Natural killer cell (primary cell): ENCODE results near the gene CYP4V2. TPM values are rescaled to one million over a fixed set of nuclear protein-coding genes. Genes with fewer than 3 reads are reported as not detected.

ENCODE experiments used
- ATAC-seq, 3 donors: fragments of 150-1000 bp in 2 of 3; fragments of 200-7000 bp in 1 of 3; cut with Tn5 transposase; 1 replicate in 1 of 3; 2 replicates in 2 of 3; pipeline ENCODE4 v1.10.0; 2021; ENCODE audit warnings: mild to moderate bottlenecking in 2 of 3, moderate library complexity in 2 of 3
- DNase-seq, 2 donors: peaks; one replicate each; pipeline versions ENCODE4 v3.0.0 to v3.0.0-alpha.2; 2013 to 2021; ENCODE audit warnings: mixed read lengths in 1 of 2
- H3K27ac ChIP-seq: one replicate; pipeline ENCODE4 v1.5.1; 2013; ENCODE audit warnings: mild to moderate bottlenecking, low read length
- H3K27me3 ChIP-seq: one replicate; pipeline ENCODE4 v1.6.1; 2013; ENCODE audit warnings: low read length; ENCODE audit not compliant: control insufficient read depth, insufficient read depth
- H3K36me3 ChIP-seq: one replicate; pipeline ENCODE4 v1.6.1; 2013; ENCODE audit warnings: low read length; ENCODE audit not compliant: control insufficient read depth, insufficient read depth
- H3K4me1 ChIP-seq: one replicate; pipeline ENCODE4 v1.6.1; 2013; ENCODE audit warnings: low read length; ENCODE audit not compliant: control insufficient read depth, insufficient read depth
- H3K4me3 ChIP-seq: one replicate; pipeline ENCODE4 v1.5.1; 2013; ENCODE audit warnings: low read length
- H3K9me3 ChIP-seq: one replicate; pipeline ENCODE4 v1.6.1; 2013; ENCODE audit warnings: low read length; ENCODE audit not compliant: control insufficient read depth, insufficient read depth
- H3K27ac Mint-ChIP-seq, 2 donors: one replicate each; pipeline ENCODE4 v1.8.0; 2022; ENCODE audit warnings: mild to moderate bottlenecking in 2 of 2, mixed read lengths in 2 of 2, moderate library complexity in 1 of 2
- H3K27me3 Mint-ChIP-seq, 2 donors: one replicate each; pipeline ENCODE4 v1.8.0; 2022; ENCODE audit warnings: low read depth in 2 of 2, mixed read lengths in 2 of 2
- H3K36me3 Mint-ChIP-seq: one replicate; pipeline ENCODE4 v1.8.0; 2022; ENCODE audit warnings: mixed read lengths
- H3K4me1 Mint-ChIP-seq, 2 donors: one replicate each; pipeline ENCODE4 v1.8.0; 2022; ENCODE audit warnings: mixed read lengths in 2 of 2
- H3K4me3 Mint-ChIP-seq: one replicate; pipeline ENCODE4 v1.8.0; 2022; ENCODE audit warnings: mild to moderate bottlenecking, moderate library complexity, mixed read lengths
- H3K9me3 Mint-ChIP-seq, 2 donors: one replicate each; pipeline ENCODE4 v1.8.0; 2022; ENCODE audit warnings: mixed read lengths in 2 of 2
- WGBS: methylation state at CpG from one replicate; pipeline ENCODE4 v1.1.7; 2013; ENCODE audit warnings: missing lambda C conversion rate; ENCODE audit not compliant: insufficient coverage; 5-methylcytosine and 5-hydroxymethylcytosine counted together
- intact Hi-C: fragments of 100-400 bp; cut with micrococcal nuclease; formaldehyde crosslinking; loops from one replicate; pipeline ENCODE4 v1.14.2; 2022
- total RNA-seq, 4 donors: library from RNA; stranded (reverse); fragments of 120-200 nt in 1 of 4; gene quantifications; one replicate each; pipeline versions ENCODE4 v1.2.3 to v1.2.4, GENCODE V29; 2013 to 2022
- TF ChIP-seq, protein P1 (sequence below): fragments of 200-600 bp; IDR thresholded peaks from one replicate; pipeline ENCODE4 v1.8.0; 2022; ENCODE audit warnings: antibody characterized with exemption

Gene CYP4V2
- total RNA-seq, 3 donors from 2014 or later (not counting 1 experiment from before 2014, with no cell fraction given) = 27.9 to 32.5 (median 31.7) TPM

DNA sequence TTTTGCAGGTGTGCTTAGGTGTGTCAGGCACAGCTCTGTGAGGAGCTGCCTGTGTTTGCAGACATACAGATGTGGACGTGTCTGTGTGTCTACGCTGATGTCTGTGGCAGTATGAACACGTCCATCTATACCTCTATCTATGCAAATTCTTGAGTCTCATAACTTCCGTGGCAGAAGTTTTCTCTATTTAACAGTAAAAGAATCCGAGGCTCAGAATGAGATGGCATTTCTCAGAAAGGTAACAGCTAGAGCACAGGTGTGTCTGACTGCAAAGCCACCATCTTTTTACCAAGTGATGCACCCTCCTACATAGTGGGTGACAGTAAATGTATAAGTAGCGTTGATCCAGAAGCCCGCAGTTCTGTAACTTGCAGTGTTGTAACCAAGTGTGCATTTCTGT is 39.9 kb upstream of the CYP4V2 start:
- H3K4me3 Mint-ChIP-seq = no peak overlapping the region
- H3K36me3 Mint-ChIP-seq = no peaks in the 10 kb centered on the region
- no peak for ATAC-seq
- no peaks in the 10 kb centered on the region for H3K9me3 Mint-ChIP-seq
- 81% methylated on average over 7 of the region's 7 CpGs for WGBS
- TF ChIP-seq, protein P1, sequence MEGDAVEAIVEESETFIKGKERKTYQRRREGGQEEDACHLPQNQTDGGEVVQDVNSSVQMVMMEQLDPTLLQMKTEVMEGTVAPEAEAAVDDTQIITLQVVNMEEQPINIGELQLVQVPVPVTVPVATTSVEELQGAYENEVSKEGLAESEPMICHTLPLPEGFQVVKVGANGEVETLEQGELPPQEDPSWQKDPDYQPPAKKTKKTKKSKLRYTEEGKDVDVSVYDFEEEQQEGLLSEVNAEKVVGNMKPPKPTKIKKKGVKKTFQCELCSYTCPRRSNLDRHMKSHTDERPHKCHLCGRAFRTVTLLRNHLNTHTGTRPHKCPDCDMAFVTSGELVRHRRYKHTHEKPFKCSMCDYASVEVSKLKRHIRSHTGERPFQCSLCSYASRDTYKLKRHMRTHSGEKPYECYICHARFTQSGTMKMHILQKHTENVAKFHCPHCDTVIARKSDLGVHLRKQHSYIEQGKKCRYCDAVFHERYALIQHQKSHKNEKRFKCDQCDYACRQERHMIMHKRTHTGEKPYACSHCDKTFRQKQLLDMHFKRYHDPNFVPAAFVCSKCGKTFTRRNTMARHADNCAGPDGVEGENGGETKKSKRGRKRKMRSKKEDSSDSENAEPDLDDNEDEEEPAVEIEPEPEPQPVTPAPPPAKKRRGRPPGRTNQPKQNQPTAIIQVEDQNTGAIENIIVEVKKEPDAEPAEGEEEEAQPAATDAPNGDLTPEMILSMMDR = no peak
- no peaks in the 10 kb centered on the region for H3K9me3 ChIP-seq
- H3K27me3 ChIP-seq = no peaks in the 10 kb centered on the region
- no peaks in the 10 kb centered on the region for H3K4me1 Mint-ChIP-seq
- intact Hi-C loops = no loop called here
- no peak overlapping the region for H3K4me3 ChIP-seq
- no peaks in the 10 kb centered on the region for H3K36me3 ChIP-seq
- H3K27ac ChIP-seq = no peak overlapping the region
- H3K27ac Mint-ChIP-seq = no peak overlapping the region
- no peak for DNase-seq
- H3K4me1 ChIP-seq = no peaks in the 10 kb centered on the region
- peaks cover 22 to 54% of the 10 kb centered on the region in 2 donors for H3K27me3 Mint-ChIP-seq

DNA sequence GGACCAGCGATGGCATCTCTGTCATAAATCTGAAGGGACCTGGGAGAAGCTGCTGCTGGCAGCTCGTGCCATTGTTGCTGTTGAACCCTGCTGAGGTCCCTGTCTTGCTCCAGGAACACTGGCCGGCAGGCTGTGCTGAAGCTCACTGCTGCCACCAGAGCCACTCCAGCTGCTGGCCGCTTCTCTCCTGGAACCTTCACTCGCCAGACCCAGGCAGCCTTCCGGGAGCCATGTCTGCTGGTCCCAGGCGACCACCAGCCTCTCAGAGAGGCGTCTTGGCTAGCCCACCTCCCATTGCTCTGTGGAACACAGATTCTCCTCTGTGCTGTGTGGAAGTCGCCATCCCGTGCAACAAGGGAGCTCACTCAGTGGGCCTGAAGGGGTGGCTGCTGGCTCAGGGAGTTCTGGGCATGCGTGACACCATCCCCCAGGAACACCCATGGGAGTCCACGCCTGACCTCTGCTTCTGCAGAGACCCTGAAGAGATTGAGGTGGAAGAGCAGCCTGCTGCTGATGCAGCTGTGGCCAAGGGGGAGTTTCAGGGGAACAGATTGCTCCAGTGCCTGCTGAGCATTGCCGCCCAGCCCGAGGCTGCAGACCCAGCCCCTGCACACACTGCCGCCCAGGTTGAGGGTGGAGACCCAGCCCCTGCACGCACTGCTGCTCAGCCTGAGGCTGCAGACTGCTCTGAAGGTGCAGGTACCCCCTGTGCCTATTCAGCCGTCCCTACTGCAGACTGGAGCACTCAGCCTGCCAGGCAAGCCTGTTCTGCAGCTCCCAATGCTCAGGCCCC is 33.1 kb upstream of the CYP4V2 start:
- Histone ChIP-seq H3K27ac (no peak overlapping the region), H3K4me3 (no peak overlapping the region), H3K9me3 (no peaks in the 10 kb centered on the region), H3K27me3 (no peaks in the 10 kb centered on the region), H3K4me1 (no peaks in the 10 kb centered on the region), H3K36me3 (no peaks in the 10 kb centered on the region)
- ATAC-seq (no peak), DNase-seq (no peak)
- no peaks in the 10 kb centered on the region for H3K36me3 Mint-ChIP-seq
- H3K9me3 Mint-ChIP-seq = no peaks in the 10 kb centered on the region
- no peaks in the 10 kb centered on the region for H3K4me1 Mint-ChIP-seq
- H3K27me3 Mint-ChIP-seq = peaks cover 7 to 22% of the 10 kb centered on the region in 2 donors
- no peak overlapping the region for H3K27ac Mint-ChIP-seq
- intact Hi-C loops = no loop called here
- TF ChIP-seq, protein P1 = no peak
- 87% methylated on average over 17 of the region's 17 CpGs for WGBS
- H3K4me3 Mint-ChIP-seq = no peak overlapping the region

- Mint-ChIP-seq H3K9me3 (no peaks in the 10 kb centered on the region), H3K4me3 (no peak overlapping the region), H3K4me1 (no peaks in the 10 kb centered on the region), H3K36me3 (no peaks in the 10 kb centered on the region), H3K27me3 (peaks cover 7 to 14% of the 10 kb centered on the region in 2 donors), H3K27ac (no peak overlapping the region)
- Histone ChIP-seq H3K27me3 (no peaks in the 10 kb centered on the region), H3K9me3 (no peaks in the 10 kb centered on the region), H3K27ac (no peak overlapping the region), H3K4me1 (no peaks in the 10 kb centered on the region), H3K4me3 (no peak overlapping the region), H3K36me3 (no peaks in the 10 kb centered on the region)
- ATAC-seq = no peak
- TF ChIP-seq, protein P1 = no peak
- no peak for DNase-seq
- intact Hi-C loops = no loop called here
- WGBS = 94% methylated on average over 4 of the region's 5 CpGs
Observed at GRCh38 chr4:186158966-186159365, 32.4 kb upstream of the CYP4V2 start.

DNA sequence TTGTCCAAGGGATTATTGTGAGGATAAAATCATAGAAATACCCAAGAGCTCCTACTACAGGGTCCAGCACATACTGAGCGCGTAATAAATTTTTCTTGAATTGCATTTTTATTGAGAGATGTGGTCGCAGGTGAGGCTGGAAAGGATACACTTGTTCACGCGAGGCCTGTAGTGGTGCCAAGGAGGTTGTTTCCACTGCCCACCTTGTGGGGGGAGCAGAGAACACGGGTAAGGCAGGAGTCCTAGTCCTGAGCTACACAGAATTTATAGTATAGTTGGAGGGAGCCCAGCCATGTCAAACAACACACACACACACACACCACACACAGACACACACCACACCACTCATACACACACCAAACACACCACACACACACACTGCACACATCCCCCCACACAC is 31.8 kb upstream of the CYP4V2 start:
- DNase-seq (peak in 1 of 2 donors; percentile 12), ATAC-seq (peak in 1 of 3 donors; percentile 26)
- no peaks in the 10 kb centered on the region for H3K9me3 Mint-ChIP-seq
- no peak overlapping the region for H3K4me3 ChIP-seq
- no peaks in the 10 kb centered on the region for H3K4me1 ChIP-seq
- H3K36me3 Mint-ChIP-seq = no peaks in the 10 kb centered on the region
- no peak overlapping the region for H3K27ac ChIP-seq
- WGBS = 92% methylated on average over 5 of the region's 6 CpGs
- H3K27ac Mint-ChIP-seq = no peak overlapping the region
- peaks cover 9 to 12% of the 10 kb centered on the region in 2 donors for H3K27me3 Mint-ChIP-seq
- no peaks in the 10 kb centered on the region for H3K27me3 ChIP-seq
- no peaks in the 10 kb centered on the region for H3K9me3 ChIP-seq
- H3K4me1 Mint-ChIP-seq = no peaks in the 10 kb centered on the region
- H3K36me3 ChIP-seq = no peaks in the 10 kb centered on the region
- intact Hi-C loops = no loop called here
- TF ChIP-seq, protein P1 = no peak
- no peak overlapping the region for H3K4me3 Mint-ChIP-seq
